Lung (tissue), 12 donors: ENCODE results near the gene ZNF385A. TPM values are rescaled to one million over a fixed set of nuclear protein-coding genes. Genes with fewer than 3 reads are reported as not detected.
A peak's percentile ranks its signal among the peaks of the same experiment; 100 is the strongest.
"Not testable (repeated sequence)": the region's sequence is repeated elsewhere in the genome, so short reads cannot be mapped to it uniquely, and the experiment has no call there.

ENCODE experiments used
- ATAC-seq: fragments of 200-7000 bp; cut with Tn5 transposase; one replicate; pipeline ENCODE4 v1.9.1; 2020; ENCODE audit warnings: moderate number of reproducible peaks; ENCODE audit not compliant: insufficient read depth, low FRiP score
- DNase-seq, 3 donors: peaks; one replicate each; pipeline ENCODE4 v3.0.0-alpha.2; 2013 to 2017
- H3K27ac ChIP-seq, 2 donors: one replicate each; pipeline ENCODE4 v1.5.1; 2013; ENCODE audit warnings: mild to moderate bottlenecking in 2 of 2, moderate library complexity in 2 of 2, control low read depth in 1 of 2, inconsistent platforms in 1 of 2, low read depth in 1 of 2, low read length in 1 of 2
- H3K27me3 ChIP-seq, 3 donors: one replicate each; pipeline ENCODE4 v1.5.1; 2013; ENCODE audit warnings: low read length in 2 of 3; ENCODE audit not compliant: control insufficient read depth in 3 of 3, insufficient read depth in 3 of 3
- H3K36me3 ChIP-seq, 4 donors: one replicate each; pipeline ENCODE4 v1.5.1; 2013; ENCODE audit warnings: low read length in 4 of 4, mild to moderate bottlenecking in 1 of 4, moderate library complexity in 1 of 4; ENCODE audit not compliant: control insufficient read depth in 4 of 4, insufficient read depth in 4 of 4
- H3K4me1 ChIP-seq, 5 donors: one replicate each; pipeline ENCODE4 v1.5.1; 2013; ENCODE audit warnings: low read length in 5 of 5, mild to moderate bottlenecking in 2 of 5, moderate library complexity in 1 of 5; ENCODE audit not compliant: control insufficient read depth in 5 of 5, insufficient read depth in 5 of 5
- H3K4me3 ChIP-seq: one replicate; pipeline ENCODE4 v1.5.1; 2013; ENCODE audit warnings: mild to moderate bottlenecking, control low read depth, moderate library complexity
- H3K9ac ChIP-seq, 2 donors: one replicate each; pipeline ENCODE4 v1.5.1; 2013; ENCODE audit warnings: low read length in 2 of 2, control low read depth in 1 of 2; ENCODE audit not compliant: insufficient read depth in 1 of 2
- H3K9me3 ChIP-seq, 4 donors: one replicate each; pipeline ENCODE4 v1.5.1; 2013; ENCODE audit warnings: low read length in 3 of 4, mild to moderate bottlenecking in 1 of 4, moderate library complexity in 1 of 4; ENCODE audit not compliant: control insufficient read depth in 4 of 4, insufficient read depth in 3 of 4
- WGBS, 2 donors: extraction: QIAGEN DNeasy Blood & Tissue Kit; methylation state at CpG; one replicate each; pipeline ENCODE4 v1.1.7; 2013; 5-methylcytosine and 5-hydroxymethylcytosine counted together
- polyA plus RNA-seq, 2 donors: library from polyadenylated mRNA; stranded (reverse); fragments of 200-250 nt; gene quantifications; one replicate each; pipeline ENCODE4 v1.2.1, GENCODE V29; 2013
- total RNA-seq, 2 donors: library from RNA; depleted of rRNA in 1 of 2; stranded (reverse); fragments of >200 nt in 1 of 2; gene quantifications; one replicate each; pipeline ENCODE4 v1.2.1, GENCODE V29; 2014 to 2021
- TF ChIP-seq, protein P1 (sequence below): IDR thresholded peaks from 2 replicates; pipeline ENCODE4 v1.5.1; 2012; ENCODE audit warnings: mild to moderate bottlenecking; ENCODE audit errors: control extremely low read depth, extremely low read depth
- donor health status: control.
- donor health status: control.
- donor health status: Bipolar disorder and iron deficiency.
- donor health status: healthy.
- donor health status: DM: yes; HTN: yes; CAD: no.

Gene ZNF385A
- total and polyA plus RNA-seq, 4 donors, result 7.6 to 26.1 (median 16.6) TPM

DNA sequence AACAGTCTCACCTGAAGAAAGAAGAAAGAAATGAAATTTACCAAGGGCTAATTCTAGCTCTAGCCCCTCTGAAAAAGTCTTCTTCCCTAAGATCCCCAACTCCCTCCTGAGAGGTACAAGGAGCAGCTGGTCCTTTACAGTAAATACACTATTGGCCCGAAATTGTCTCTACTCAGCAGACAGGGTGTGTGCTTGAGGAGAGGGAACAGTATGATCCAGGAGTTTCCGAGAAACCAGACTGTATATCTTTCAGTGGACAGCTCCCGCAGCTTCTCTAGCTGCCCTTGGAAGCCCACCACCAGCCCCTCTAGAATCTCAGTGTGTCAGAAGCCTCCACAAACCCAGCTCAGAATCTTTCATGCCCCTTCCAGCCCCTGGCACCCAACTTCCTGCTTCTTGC is 28.3 kb downstream of the ZNF385A start:
- TF ChIP-seq, protein P1, sequence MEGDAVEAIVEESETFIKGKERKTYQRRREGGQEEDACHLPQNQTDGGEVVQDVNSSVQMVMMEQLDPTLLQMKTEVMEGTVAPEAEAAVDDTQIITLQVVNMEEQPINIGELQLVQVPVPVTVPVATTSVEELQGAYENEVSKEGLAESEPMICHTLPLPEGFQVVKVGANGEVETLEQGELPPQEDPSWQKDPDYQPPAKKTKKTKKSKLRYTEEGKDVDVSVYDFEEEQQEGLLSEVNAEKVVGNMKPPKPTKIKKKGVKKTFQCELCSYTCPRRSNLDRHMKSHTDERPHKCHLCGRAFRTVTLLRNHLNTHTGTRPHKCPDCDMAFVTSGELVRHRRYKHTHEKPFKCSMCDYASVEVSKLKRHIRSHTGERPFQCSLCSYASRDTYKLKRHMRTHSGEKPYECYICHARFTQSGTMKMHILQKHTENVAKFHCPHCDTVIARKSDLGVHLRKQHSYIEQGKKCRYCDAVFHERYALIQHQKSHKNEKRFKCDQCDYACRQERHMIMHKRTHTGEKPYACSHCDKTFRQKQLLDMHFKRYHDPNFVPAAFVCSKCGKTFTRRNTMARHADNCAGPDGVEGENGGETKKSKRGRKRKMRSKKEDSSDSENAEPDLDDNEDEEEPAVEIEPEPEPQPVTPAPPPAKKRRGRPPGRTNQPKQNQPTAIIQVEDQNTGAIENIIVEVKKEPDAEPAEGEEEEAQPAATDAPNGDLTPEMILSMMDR, result no peak
- Histone ChIP-seq H3K4me1 (peaks cover 4 to 50% (median 22%) of the 10 kb centered on the region in 5 donors), H3K27me3 (no peaks in the 10 kb centered on the region), H3K9ac (peak overlapping the region in 1 of 2 donors; percentile 43), H3K9me3 (no peaks in the 10 kb centered on the region), H3K36me3 (peaks cover 0 to 10% (median 5%) of the 10 kb centered on the region in 4 donors), H3K4me3 (no peak overlapping the region), H3K27ac (no peak overlapping the region)
- no peak for DNase-seq
- ATAC-seq, result no peak
- WGBS, 2 donors, result 67 to 83% methylated on average over 3 of the region's 3 CpGs

DNA sequence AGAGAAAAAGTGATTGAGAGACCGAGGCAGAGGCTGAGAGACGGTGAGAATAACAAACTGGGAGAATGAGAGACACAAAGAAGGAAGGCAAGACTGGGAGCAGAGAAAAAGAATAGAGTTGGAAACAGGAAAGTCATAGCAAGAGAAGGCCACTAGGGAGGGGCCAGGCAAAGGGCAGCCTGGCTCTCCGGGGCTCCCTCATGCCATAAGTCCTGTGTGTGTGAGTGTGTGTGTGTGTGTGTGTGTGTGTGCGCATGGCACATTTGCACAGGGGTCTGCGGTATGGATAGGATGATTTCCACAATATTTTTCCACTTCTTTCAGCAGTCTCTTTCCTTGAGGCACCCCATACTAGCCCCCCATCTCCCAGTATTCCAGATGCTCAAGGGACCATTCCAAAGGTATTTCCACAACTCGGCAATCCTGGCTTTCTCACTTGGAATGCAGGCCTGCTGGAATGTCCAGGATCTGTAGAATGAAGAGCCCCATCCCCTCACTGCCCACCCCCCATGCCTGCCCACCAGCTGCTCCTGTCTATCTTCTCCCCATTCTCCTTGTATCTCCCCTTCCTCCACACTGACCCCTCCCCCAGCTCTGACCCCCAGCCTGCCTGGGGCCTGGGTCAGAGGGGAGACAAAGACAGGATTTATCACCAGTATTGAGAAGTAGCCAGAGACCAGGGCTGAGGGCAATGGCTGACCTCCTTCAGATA is 29.3 kb downstream of the ZNF385A start:
- ATAC-seq (no peak), DNase-seq (no peak)
- Histone ChIP-seq H3K9ac (no peak overlapping the region), H3K27me3 (no peaks in the 10 kb centered on the region), H3K4me3 (no peak overlapping the region), H3K4me1 (peaks cover 4 to 52% (median 17%) of the 10 kb centered on the region in 5 donors), H3K36me3 (peaks cover 9 to 19% (median 14%) of the 10 kb centered on the region in 4 donors), H3K9me3 (no peaks in the 10 kb centered on the region), H3K27ac (no peak overlapping the region)
- WGBS, 2 donors, result 80 to 83% methylated on average over 6 of the region's 6 CpGs
- TF ChIP-seq, protein P1, result no peak

DNA sequence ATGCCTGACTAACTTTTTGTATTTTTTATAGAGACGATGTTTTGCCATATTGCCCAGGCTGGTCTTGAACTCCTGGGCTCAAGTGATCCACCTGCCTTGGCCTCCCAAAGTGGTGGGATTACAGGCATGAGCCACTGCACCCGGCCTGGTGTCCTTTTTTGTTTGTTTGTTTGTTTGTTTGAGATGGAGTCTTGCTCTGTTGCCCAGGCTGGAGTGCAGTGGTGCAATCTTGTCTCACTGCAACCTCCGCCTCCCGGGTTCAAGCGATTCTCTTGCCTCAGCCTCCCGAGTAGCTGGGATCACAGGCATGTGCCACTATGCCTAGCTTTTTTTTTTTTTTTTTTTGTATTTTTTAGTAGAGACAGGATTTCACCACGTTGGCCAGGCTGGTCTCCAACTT is 30.3 kb downstream of the ZNF385A start:
- not testable (repeated sequence) for H3K4me3 ChIP-seq, H3K9me3 ChIP-seq, H3K27ac ChIP-seq, H3K9ac ChIP-seq, ATAC-seq, DNase-seq, H3K27me3 ChIP-seq
- H3K4me1 ChIP-seq, result peaks cover 4 to 58% (median 15%) of the 10 kb centered on the region in 5 donors
- H3K36me3 ChIP-seq, result peaks cover 16 to 27% (median 22%) of the 10 kb centered on the region in 4 donors
- 81 to 86% methylated on average over 7 of the region's 7 CpGs for WGBS, 2 donors

DNA sequence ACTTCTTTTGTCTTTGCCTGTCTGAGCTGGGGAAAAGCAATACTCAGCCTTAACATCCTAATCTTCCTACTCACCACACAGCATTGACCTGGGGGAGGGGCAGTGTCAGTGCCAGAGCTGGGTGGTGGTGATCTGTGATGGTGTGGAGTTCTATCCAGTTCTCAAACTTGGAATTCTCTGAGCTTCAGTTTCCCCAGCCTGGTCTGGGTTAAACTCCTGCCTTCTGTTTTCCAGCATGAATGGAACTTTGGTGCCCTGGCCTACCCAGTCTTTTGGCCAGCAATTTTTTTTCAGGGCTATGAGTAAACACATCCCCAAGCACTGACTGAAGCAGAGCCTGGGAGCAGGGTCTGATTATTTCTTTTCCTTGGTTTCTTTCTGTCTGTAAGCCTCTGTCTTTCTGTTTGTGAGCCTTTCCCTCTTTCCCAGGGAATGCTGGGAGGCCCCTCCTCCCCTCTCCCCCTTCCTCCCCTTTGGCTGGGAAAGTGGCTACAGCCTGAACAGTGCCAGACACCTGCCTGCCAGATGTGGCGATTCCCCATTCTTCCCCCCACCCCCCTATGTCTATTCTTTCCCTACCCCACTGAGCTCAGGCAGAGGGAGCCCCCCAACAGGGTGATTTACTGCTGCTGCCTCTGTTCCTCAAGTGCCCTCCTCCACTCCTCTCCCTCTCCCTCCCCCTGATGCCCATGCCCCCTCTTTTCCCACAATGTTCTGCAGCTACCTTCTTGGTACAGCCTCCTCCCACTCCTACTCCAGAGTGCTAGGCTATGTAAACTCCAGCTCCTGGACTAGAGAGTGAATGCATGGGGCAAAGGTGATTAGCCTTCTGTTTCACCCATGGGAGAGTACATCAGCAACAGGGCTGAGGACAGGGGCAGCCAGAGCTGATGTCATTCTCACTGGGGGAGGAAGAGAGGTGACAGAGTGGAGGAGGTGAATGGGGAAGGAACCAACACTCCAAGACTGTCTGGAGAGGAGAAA is 31.4 kb downstream of the ZNF385A start:
- Histone ChIP-seq H3K27me3 (no peaks in the 10 kb centered on the region), H3K27ac (peak overlapping the region; percentile 27 to 46), H3K4me3 (no peak overlapping the region), H3K9me3 (no peaks in the 10 kb centered on the region), H3K4me1 (peaks cover 4 to 54% (median 13%) of the 10 kb centered on the region in 5 donors), H3K36me3 (peaks cover 23 to 34% (median 27%) of the 10 kb centered on the region in 4 donors), H3K9ac (peak overlapping the region in 1 of 2 donors; percentile 28)
- DNase-seq (peak; percentile 39 to 63 (median 44)), ATAC-seq (no peak)
- WGBS, 2 donors, result 45 to 49% methylated on average over 1 of the region's 1 CpG
- TF ChIP-seq, protein P1, result no peak
